CD4-positive, alpha-beta T cell treated with Interleukin-6 for 4 hours (primary cell): ENCODE data around the gene UPK3A.
A peak's percentile ranks its signal among the peaks of the same experiment; 100 is the strongest.
"Not testable (repeated sequence)": the region's sequence is repeated elsewhere in the genome, so short reads cannot be mapped to it uniquely, and the experiment has no call there.

Source experiments
- DNase-seq: peaks from one replicate; pipeline ENCODE4 v3.0.0-alpha.2; 2020; ENCODE audit warnings: mixed read lengths

Gene UPK3A

GRCh38 chr22:45284705-45285262, at the start of gene UPK3A:
UPK3A (plus strand) TSS chr22:45284949; CDS start chr22:45285014, 65 bp downstream.
- peak; percentile 62 for DNase-seq

GRCh38 chr22:45235101-45235777, 49.5 kb upstream of the UPK3A start:
- no peak for DNase-seq

GRCh38 chr22:45235851-45236342, 48.9 kb upstream of the UPK3A start:
- no peak for DNase-seq

DNA sequence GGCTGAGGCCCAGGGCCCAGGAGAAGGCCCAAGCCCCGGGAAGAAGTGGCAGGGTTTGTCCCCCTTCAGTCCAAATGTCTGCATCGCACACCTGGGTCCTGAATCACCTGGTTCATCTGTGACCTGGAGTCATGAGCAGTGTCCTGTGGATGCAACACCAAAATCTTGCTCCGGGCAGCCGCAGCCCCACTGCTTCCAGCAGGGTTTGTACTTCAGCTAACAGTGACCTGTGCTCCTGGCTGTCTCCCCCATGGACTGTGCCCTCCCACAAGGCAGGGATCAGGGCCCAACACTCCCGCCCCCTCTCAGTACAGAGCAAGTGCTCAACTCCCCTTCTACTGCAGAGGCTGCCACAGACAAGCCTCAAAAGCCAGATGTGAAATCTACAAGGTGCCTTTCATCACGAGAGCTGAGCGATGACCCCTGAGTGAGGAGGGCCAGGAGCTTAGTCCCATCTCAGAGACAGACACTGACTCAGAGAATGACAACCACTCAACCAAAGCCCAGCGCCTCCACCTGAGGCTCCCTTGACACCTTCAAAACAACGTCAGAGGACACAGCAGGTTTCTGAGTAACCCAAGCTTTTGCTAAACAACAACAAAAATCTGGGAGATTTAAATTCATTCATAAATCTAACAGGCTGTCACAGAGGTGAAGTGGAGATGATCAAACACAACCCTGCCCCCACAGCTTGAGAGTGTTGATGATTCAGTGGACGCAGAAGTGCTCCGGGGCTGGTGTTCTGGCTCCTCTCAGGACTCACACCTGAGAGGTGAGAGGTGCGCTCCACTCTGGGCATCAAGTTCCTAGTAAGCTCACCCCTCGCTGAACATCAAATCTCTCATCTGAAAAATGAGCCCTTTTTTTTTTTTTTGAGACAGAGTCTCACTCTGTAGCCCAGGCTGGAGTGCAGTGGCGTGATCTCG, 47.4 kb upstream of the UPK3A start:
- no peak for DNase-seq

DNA sequence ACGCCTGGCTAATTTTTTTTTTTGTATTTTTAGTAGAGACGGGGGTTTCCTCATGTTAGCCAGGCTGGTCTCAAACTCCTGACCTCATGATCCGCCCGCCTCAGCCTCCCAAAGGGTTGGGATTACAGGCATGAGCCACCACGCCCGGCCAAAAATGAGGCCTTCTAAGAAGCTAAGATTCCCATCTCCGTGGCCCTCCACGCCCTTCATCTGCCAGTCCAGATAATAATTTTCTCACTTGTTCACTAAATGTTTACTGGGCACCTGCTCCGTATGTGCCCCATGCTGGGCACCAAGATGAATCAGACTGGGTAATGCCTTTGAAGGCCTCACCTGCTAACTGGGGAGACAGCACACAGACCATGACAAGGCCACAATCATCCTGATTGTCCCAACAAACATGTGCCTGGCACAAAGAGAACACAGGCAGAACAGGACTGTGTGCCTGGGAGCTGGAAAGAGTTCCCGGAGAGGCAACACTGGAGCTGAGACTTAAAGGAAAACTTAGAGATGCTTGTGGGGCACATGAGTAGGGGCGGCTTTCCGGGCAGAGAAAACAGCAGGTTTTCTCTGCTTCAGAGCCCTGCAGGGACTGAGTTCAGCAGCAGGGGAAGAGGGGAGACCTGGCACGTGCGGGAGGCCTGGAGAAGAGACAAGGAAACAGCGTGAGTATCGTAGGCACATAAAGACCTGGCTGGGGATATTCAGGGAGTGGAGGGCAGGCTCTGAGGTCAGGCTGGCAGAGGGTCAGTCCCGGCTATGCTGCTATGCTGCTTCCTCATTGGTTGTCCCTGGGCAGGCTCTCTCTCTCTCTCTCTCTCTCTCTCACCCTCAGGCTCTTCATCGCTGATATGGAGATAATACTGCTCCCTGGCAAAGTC, 46.4 kb upstream of the UPK3A start:
- DNase-seq, result no peak

- no peak for DNase-seq
Observed at GRCh38 chr22:45238957-45239680, 45.6 kb upstream of the UPK3A start.

DNA sequence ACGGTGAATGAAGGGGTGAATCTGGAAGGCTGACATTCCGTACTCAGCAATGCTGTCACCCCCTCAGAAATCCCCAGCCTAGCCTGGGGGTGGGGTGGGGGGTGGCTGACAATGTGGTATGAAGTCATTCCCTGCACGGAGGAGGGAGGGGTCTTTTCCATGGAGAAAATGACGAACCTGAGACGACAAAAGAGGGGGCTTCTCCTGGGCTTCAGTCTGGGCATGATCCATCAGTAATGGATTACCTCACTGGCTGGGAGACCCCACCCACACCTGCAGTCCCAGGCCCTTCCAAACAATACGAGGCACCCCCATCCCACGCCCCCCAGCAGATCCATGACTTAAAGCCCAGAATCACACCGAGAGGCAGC, 45.1 kb upstream of the UPK3A start:
- no peak for DNase-seq

DNA sequence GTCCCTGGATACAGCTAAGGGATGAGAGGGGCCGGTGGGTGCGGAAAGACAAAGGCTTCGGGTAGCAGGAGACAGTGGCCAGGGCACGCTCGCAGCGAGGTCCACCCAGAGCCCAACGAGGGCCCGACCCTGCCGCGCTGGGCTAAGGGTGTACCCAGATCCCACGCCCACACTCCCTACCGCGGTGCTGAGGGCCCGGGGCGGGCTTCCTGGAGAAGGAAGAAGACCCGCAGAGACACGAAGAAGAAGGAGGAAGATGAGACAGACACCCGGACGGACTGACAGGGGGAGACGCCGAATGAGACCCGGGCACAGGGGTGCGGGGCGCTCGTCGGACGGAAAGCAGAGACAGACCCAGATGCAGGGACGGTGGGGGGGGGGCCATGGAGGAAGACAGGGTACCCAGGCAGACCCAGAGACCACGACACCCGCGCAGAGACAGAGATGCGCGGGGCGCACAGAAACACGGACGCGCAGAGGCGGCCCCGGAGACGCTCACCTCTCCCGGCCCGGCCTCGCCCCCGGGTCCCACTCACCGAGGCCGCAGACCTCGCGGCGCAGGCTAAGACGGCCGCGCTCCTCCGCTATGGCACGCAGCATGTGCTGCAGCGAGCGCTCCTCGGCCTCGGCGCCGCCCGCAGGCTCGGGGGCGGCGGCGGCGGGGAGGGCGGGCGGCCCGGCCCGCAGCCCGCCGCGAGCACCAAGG, 44.5 kb upstream of the UPK3A start:
- DNase-seq, result peak; percentile 51

DNA sequence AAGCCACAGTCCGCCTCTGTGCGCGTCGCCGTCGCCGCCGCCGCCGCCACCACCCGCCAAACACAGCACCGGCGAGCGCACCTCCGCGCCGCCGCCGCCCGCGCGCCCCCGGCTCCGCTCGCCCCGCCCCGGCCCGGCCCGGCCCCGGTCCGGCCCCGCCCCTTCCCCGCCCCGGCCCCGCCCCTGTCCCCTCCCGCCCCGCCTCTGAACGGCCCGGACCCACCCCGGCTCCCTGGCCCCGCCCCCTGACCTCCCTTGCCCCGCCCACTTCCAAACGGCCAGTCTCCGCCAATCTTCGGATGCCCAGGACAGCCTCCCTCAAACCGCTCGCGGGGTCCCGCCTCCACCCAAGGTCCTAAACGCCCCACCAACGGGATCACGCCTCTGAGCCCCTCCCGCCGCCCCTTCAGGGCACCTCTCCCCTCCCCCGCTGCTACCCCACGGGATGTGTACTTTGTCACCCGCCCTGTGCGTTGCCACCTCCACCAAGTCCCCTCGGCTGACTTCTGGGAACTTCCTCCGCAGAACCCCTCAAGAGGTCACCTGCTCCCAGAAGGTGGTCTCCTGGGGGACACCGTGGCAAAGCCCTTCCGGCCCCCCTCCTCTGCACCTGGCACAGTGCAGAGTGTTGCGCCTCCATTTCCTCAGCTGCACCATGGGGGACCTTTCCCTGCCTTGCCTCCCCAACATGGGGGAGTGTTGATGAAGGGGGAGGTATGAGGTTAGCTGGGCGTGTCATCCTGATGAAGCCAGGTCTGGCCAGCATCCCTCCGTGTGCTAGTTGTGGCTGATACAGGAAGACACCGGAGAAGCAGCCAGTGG, 43.7 kb upstream of the UPK3A start, which contains the start of gene KIAA0930:
TSS of gene KIAA0930 (minus strand) at position 85 of the 822 bp plus-strand sequence. CDS start 191 bp downstream, outside the sequence.
- peak; percentile 86 for DNase-seq

- no peak for DNase-seq
Observed at GRCh38 chr22:45242778-45243191, 42.0 kb upstream of the UPK3A start.

DNA sequence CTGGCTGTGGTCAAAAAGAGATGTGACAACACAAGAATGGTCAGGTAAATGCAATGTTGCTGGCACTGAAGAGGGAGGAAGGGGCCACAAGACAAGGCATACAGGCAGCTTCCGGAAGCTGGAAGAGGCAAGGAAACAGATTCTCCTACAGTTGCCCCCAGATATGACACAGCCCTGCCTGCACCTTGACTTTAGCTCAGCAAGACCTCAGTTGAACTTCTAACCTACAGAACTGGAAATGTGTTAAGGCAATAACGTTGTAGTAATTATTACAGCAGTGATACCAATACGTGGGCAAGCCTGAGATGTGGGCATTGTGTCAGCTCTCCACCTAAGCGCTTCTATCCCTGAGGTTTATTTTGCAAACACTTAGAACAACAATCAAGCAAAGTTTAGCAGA, 39.8 kb upstream of the UPK3A start:
- no peak for DNase-seq

DNA sequence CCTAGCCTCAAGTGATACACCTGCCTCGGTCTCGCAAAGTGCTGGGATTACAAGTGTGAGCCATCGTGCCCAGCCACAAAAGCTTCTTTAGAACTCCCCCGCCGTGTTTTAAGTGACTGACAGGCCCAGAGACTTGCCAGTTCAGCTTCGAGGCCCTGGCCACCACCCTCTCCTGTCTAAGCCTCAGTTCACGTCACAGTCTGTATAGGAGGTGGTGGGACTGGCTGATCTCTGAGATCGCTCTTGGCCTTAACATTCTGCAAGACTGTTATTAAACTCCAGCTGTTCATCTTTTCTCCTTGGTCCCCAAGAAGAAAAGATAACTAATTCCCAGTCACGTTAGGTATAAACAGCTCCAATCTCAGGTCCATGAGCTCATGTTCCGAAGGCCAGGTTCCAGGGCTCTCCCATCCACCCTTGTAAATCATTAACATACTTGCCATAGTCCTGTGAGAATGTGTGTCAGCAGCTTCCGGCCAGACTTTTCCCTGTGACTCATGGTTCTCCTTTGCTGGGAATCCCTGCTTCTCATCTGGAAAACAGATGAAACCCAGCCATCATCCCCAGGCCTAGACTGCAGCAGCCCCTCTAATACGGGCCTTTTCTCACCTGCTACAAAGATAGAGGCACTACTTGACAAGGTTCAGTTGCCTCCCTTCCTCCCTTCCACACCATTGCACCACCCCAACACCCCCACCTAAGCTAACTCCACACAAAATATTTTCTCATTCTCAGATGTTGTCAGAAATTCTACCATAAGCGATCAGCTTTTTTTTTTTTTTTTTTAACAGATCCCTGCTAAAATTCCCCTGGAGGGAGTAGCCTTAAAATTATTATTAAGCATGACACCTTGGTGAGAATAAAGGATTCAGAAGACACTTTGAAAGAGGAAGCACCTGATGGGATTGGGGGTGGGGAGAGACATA, 38.4 kb upstream of the UPK3A start:
- DNase-seq, result no peak

GRCh38 chr22:45248832-45249561, 35.8 kb upstream of the UPK3A start:
- no peak for DNase-seq

DNA sequence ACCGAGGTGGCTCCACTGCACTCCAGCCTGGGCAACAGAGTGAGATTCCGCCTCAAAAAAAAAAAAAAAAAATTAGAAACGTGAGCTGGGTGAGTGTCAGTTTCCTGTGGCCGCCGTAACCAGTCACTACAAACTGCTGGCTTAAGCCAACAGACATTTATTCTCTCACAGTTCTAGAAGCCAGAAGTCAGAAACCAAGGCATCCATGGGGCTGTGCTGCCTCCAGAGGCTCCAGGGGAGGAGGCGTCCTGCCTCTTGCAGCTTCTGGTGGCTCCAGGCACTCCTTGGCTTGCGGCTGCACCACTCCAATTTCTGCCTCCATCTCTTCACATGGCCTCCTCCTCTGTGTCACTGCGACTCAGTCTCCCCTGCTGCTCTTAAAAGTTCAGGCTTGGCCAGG, 32.9 kb upstream of the UPK3A start:
- no peak for DNase-seq

DNA sequence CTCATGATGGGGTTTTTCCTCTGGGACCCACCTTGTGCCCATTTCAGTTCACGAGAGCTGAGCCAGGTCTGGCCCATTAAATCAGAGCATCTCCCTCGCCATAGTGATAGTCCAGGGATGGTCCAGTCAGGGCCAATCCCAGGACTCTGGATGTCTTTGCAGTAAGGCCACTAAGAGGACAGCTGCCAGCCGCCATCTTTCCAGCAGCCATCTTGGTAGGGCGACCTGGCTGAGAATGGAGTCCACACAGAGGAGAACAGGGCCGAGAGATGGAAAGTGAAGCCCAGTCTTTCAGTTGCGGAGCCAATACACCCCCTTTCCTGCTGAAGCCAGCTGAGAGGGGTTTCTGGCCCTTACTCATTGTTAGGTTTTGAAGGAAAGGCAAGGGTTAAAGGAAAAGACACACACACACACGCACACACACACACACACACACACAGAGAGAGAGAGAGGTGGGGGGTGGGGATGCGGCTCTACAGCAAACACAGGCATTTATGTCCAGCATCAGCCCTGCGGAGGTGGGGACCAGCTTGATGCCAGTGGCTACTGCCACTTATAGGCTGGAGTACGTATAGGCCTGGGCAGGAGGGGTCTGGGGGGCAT, 31.6 kb upstream of the UPK3A start:
- DNase-seq, result no peak

DNA sequence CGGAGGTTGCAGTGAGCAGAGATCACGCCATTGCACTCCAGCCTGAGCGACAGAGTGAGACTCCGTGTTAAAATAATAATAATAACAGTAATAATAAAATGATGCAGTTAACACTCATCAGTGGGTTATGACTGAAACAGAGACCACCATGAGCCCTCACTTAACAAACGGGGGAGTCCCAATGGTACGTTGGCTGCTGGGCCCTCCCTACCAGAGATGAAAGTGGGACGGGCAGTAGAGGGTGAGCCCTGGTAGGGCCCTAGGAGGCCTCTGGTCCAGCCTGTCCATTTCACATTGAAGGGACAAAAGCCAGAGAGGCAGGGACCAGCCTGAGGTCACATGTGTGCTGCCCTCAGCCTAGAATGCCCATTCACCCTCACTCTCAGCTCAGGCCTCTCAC, 30.4 kb upstream of the UPK3A start:
- no peak for DNase-seq

- DNase-seq, result no peak
Observed at GRCh38 chr22:45254789-45255278, 29.9 kb upstream of the UPK3A start.

- not testable (repeated sequence) for DNase-seq
Observed at GRCh38 chr22:45257941-45258340, 26.8 kb upstream of the UPK3A start.
